ENCODE measurements around the gene GABRG3.

- TF ChIP-seq USF2 (IDR thresholded peaks at IDR 0.05) (no peak), POLR2A (IDR thresholded peaks at IDR 0.05; ENCODE audit: low read length) (no peak), NFE2L2 (conservative IDR thresholded peaks at IDR 0.05; ENCODE audit: low read length) (no peak), EP300 (IDR thresholded peaks at IDR 0.05) (no peak), MAZ (IDR thresholded peaks at IDR 0.05; ENCODE audit: borderline replicate concordance, low read depth, low read length) (no peak)
- TF ChIP-seq, protein P1, sequence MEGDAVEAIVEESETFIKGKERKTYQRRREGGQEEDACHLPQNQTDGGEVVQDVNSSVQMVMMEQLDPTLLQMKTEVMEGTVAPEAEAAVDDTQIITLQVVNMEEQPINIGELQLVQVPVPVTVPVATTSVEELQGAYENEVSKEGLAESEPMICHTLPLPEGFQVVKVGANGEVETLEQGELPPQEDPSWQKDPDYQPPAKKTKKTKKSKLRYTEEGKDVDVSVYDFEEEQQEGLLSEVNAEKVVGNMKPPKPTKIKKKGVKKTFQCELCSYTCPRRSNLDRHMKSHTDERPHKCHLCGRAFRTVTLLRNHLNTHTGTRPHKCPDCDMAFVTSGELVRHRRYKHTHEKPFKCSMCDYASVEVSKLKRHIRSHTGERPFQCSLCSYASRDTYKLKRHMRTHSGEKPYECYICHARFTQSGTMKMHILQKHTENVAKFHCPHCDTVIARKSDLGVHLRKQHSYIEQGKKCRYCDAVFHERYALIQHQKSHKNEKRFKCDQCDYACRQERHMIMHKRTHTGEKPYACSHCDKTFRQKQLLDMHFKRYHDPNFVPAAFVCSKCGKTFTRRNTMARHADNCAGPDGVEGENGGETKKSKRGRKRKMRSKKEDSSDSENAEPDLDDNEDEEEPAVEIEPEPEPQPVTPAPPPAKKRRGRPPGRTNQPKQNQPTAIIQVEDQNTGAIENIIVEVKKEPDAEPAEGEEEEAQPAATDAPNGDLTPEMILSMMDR (IDR thresholded peaks at IDR 0.05), result no peak
- TF ChIP-seq, protein P2, sequence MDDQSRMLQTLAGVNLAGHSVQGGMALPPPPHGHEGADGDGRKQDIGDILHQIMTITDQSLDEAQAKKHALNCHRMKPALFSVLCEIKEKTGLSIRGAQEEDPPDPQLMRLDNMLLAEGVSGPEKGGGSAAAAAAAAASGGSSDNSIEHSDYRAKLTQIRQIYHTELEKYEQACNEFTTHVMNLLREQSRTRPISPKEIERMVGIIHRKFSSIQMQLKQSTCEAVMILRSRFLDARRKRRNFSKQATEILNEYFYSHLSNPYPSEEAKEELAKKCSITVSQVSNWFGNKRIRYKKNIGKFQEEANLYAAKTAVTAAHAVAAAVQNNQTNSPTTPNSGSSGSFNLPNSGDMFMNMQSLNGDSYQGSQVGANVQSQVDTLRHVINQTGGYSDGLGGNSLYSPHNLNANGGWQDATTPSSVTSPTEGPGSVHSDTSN (IDR thresholded peaks at IDR 0.05), result no peak
- TF ChIP-seq, protein P3, sequence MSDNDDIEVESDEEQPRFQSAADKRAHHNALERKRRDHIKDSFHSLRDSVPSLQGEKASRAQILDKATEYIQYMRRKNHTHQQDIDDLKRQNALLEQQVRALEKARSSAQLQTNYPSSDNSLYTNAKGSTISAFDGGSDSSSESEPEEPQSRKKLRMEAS (IDR thresholded peaks at IDR 0.05), result no peak
Observed at GRCh38 chr15:26943866-26944265, 27.1 kb upstream of the GABRG3 start.
